Measurements from ENCODE around the gene GPC2. TPM values are rescaled to one million over a fixed set of nuclear protein-coding genes. Genes with fewer than 3 reads are reported as not detected.
"Not testable (repeated sequence)": the region's sequence is repeated elsewhere in the genome, so short reads cannot be mapped to it uniquely, and the experiment has no call there.

The GPC2 gene
- total RNA-seq, 1 donor from 2014 or later: 17.0 TPM

- H3K9me3 Mint-ChIP-seq: no peaks in the 10 kb centered on the region
- H3K36me3 ChIP-seq: no peaks in the 10 kb centered on the region
- peaks cover 11% of the 10 kb centered on the region for H3K4me1 ChIP-seq
- H3K27ac Mint-ChIP-seq: peak overlapping the region; percentile 6
- peaks cover 16% of the 10 kb centered on the region for H3K27me3 Mint-ChIP-seq (ENCODE audit: insufficient read depth, low read depth)
- TF ChIP-seq CTCF (IDR thresholded peaks at IDR 0.05) (no peak), EZH2phosphoT487 (IDR thresholded peaks at IDR 0.05) (no peak), EZH2 (IDR thresholded peaks at IDR 0.05) (no peak)
- no peak overlapping the region for H3K27ac ChIP-seq
- H2AFZ ChIP-seq (replicated peaks): no peak overlapping the region
- no peaks in the 10 kb centered on the region for H4K20me1 ChIP-seq (ENCODE audit: low read depth)
- no peak overlapping the region for H3K4me3 ChIP-seq
- peaks cover 3% of the 10 kb centered on the region for H3F3A ChIP-seq (ENCODE audit: low read depth)
- H3K9ac ChIP-seq: no peak overlapping the region
- H3K36me3 Mint-ChIP-seq: peaks cover 5% of the 10 kb centered on the region
- H3K27me3 ChIP-seq: no peaks in the 10 kb centered on the region
- H3K4me1 Mint-ChIP-seq: peaks cover 3% of the 10 kb centered on the region
- no peak for DNase-seq (ENCODE audit: low spot score)
- no peak overlapping the region for H3K4me3 Mint-ChIP-seq
- no peak overlapping the region for H3K4me2 ChIP-seq
- no peaks in the 10 kb centered on the region for H3K9me3 ChIP-seq (ENCODE audit: low read depth)
- no peaks in the 10 kb centered on the region for H3K79me2 ChIP-seq (ENCODE audit: low read depth)
Measured at GRCh38 chr7:100204454-100204853, 27.3 kb upstream of the GPC2 start.

- H3K27me3 ChIP-seq: no peaks in the 10 kb centered on the region
- no peaks in the 10 kb centered on the region for H3K36me3 ChIP-seq
- peaks cover 3% of the 10 kb centered on the region for H3K4me1 Mint-ChIP-seq
- H3K27me3 Mint-ChIP-seq (ENCODE audit: insufficient read depth, low read depth): peaks cover 16% of the 10 kb centered on the region
- no peak overlapping the region for H3K27ac ChIP-seq
- H3F3A ChIP-seq (ENCODE audit: low read depth): no peaks in the 10 kb centered on the region
- H3K9me3 ChIP-seq (ENCODE audit: low read depth): no peaks in the 10 kb centered on the region
- no peaks in the 10 kb centered on the region for H4K20me1 ChIP-seq (ENCODE audit: low read depth)
- no peak overlapping the region for H3K27ac Mint-ChIP-seq
- H3K4me3 Mint-ChIP-seq: no peak overlapping the region
- H3K79me2 ChIP-seq (ENCODE audit: low read depth): no peaks in the 10 kb centered on the region
- no peak overlapping the region for H3K9ac ChIP-seq
- no peak overlapping the region for H3K4me2 ChIP-seq
- H3K36me3 Mint-ChIP-seq: no peaks in the 10 kb centered on the region
- TF ChIP-seq CTCF (IDR thresholded peaks at IDR 0.05): no peak
- no peak for TF ChIP-seq EZH2 (IDR thresholded peaks at IDR 0.05)
- TF ChIP-seq EZH2phosphoT487 (IDR thresholded peaks at IDR 0.05): no peak
- H3K4me3 ChIP-seq: no peak overlapping the region
- no peak overlapping the region for H2AFZ ChIP-seq (replicated peaks)
- no peaks in the 10 kb centered on the region for H3K9me3 Mint-ChIP-seq
- no peak for DNase-seq (ENCODE audit: low spot score)
- H3K4me1 ChIP-seq: peaks cover 11% of the 10 kb centered on the region
Measured at GRCh38 chr7:100200693-100201092, 23.5 kb upstream of the GPC2 start.

GRCh38 chr7:100198266-100198665 is 21.1 kb upstream of the GPC2 start:
- H3K79me2 ChIP-seq (ENCODE audit: low read depth): no peaks in the 10 kb centered on the region
- no peaks in the 10 kb centered on the region for H3K9me3 ChIP-seq (ENCODE audit: low read depth)
- no peaks in the 10 kb centered on the region for H3K27me3 ChIP-seq
- Mint-ChIP-seq H3K4me1 (peaks cover 3% of the 10 kb centered on the region), H3K4me3 (no peak overlapping the region), H3K27ac (no peak overlapping the region), H3K27me3 (ENCODE audit: insufficient read depth, low read depth) (peaks cover 10% of the 10 kb centered on the region), H3K36me3 (no peaks in the 10 kb centered on the region), H3K9me3 (no peaks in the 10 kb centered on the region)
- H3K4me3 ChIP-seq: no peak overlapping the region
- no peak for DNase-seq (ENCODE audit: low spot score)
- H3K36me3 ChIP-seq: no peaks in the 10 kb centered on the region
- H4K20me1 ChIP-seq (ENCODE audit: low read depth): no peaks in the 10 kb centered on the region
- no peak overlapping the region for H3K27ac ChIP-seq
- H3K4me1 ChIP-seq: peaks cover 3% of the 10 kb centered on the region
- H2AFZ ChIP-seq (replicated peaks): no peak overlapping the region
- H3K9ac ChIP-seq: no peak overlapping the region
- TF ChIP-seq EZH2phosphoT487 (IDR thresholded peaks at IDR 0.05): no peak
- TF ChIP-seq EZH2 (IDR thresholded peaks at IDR 0.05): no peak
- TF ChIP-seq CTCF (IDR thresholded peaks at IDR 0.05): no peak
- no peaks in the 10 kb centered on the region for H3F3A ChIP-seq (ENCODE audit: low read depth)
- no peak overlapping the region for H3K4me2 ChIP-seq

- H3K27ac ChIP-seq; H2AFZ ChIP-seq (replicated peaks); H3K9me3 ChIP-seq (ENCODE audit: low read depth); H3K4me1 Mint-ChIP-seq; H3K4me3 Mint-ChIP-seq; H3K79me2 ChIP-seq (ENCODE audit: low read depth); H3K27me3 Mint-ChIP-seq (ENCODE audit: insufficient read depth, low read depth); H3K9ac ChIP-seq; H3K36me3 Mint-ChIP-seq; H3K27ac Mint-ChIP-seq; H3K36me3 ChIP-seq; H3K27me3 ChIP-seq; H3K4me1 ChIP-seq; H3K4me3 ChIP-seq; H3F3A ChIP-seq (ENCODE audit: low read depth); H3K4me2 ChIP-seq; H4K20me1 ChIP-seq (ENCODE audit: low read depth); DNase-seq (ENCODE audit: low spot score); H3K9me3 Mint-ChIP-seq: not testable (repeated sequence)
Measured at GRCh38 chr7:100195901-100196322, 18.7 kb upstream of the GPC2 start.
